ENCODE measurements around the gene PTPN4. TPM values are rescaled to one million over a fixed set of nuclear protein-coding genes. Genes with fewer than 3 reads are reported as not detected.

The PTPN4 gene
- total and polyA plus RNA-seq, 2 of the 13 experiments (the other 11 are each of a cell fraction or from before 2014, with no cell fraction given) = 20.3 to 34.6 TPM

GRCh38 chr2:119795309-119796303 lies 35.9 kb downstream of the PTPN4 start:
- FAIRE-seq (no peak), ATAC-seq (peak; percentile 31), DNase-seq (ENCODE audit: low spot score) (no peak)
- Histone ChIP-seq H3K4me1 (ENCODE audit: insufficient read depth, low read length) (no peaks in the 10 kb centered on the region), H4K20me1 (ENCODE audit: insufficient read depth, low read length) (peaks cover 4% of the 10 kb centered on the region), H3K27me3 (ENCODE audit: control insufficient read depth in 1 of 2, insufficient read depth in 2 of 2, low read length in 2 of 2) (no peaks in the 10 kb centered on the region), H3K4me2 (ENCODE audit: low read depth, low read length) (no peak overlapping the region), H3K27ac (ENCODE audit: extremely low read length, insufficient read depth, low read length) (no peak overlapping the region), H3K36me3 (replicated peaks in 1 of 2; ENCODE audit: control insufficient read depth in 1 of 2, insufficient read depth in 2 of 2, low read length in 2 of 2) (no peaks in the 10 kb centered on the region; a peak in 1 of 5 replicates), H3K9ac (ENCODE audit: insufficient read depth, low read depth, low read length) (no peak overlapping the region), H3K79me2 (ENCODE audit: insufficient read depth, low read length) (peaks cover 64% of the 10 kb centered on the region), H3K9me3 (ENCODE audit: low read length) (no peaks in the 10 kb centered on the region), H3K4me3 (replicated peaks in 1 of 3; ENCODE audit: insufficient read depth in 1 of 3, low read depth in 2 of 3, low read length in 3 of 3) (no peak overlapping the region), H2AFZ (ENCODE audit: low read length) (no peak overlapping the region)
- intact Hi-C loops (cut with micrococcal nuclease; ENCODE audit: unreplicated experiment) (no loop called here), in situ Hi-C loops (cut with HindIII; ENCODE audit: extremely low pct_ligation_motif_present, low pct_unique_long_range_greater_than_20kb) (no loop called here)
- ChIA-PET CTCF (ENCODE audit: low intra/inter-chr PET ratio, low total read pairs) (no interaction called here), POLR2A (no interaction called here)
- TF ChIP-seq ZNF687 (CRISPR knock-in tag; IDR thresholded peaks at IDR 0.05) (peak; percentile 18; the same call in 1 of the 2 replicates), PCBP1 (IDR thresholded peaks at IDR 0.05; ENCODE audit: borderline replicate concordance, low read depth, low read length) (no peak), NFRKB (IDR thresholded peaks at IDR 0.05) (no peak), TEF (CRISPR knock-in tag; IDR thresholded peaks at IDR 0.05) (no peak), AGO2 (optimal IDR thresholded peaks at IDR 0.05; ENCODE audit: low read depth, low read length) (peak; percentile 14)
- BruUV-seq (replicated peaks) = no TSS peak
- 94% methylated on average over 16 of the region's 22 CpGs for WGBS (ENCODE audit: low lambda C conversion rate)

Data from HepG2 (cell line).